Activated effector memory CD4-positive, alpha-beta T cell treated with Interleukin-2 at 50 U/mL for 16 hours (primary cell): ENCODE results near the gene PGRMC2.

Source experiments
- DNase-seq: peaks from one replicate; pipeline ENCODE4 v3.0.0-alpha.2; 2020

Gene PGRMC2

GRCh38 chr4:128287141-128287870, at the start of gene PGRMC2:
Gene PGRMC2 (minus strand): TSS chr4:128287813. CDS start chr4:128287790, 23 bp downstream.
- DNase-seq = no peak

GRCh38 chr4:128335541-128335940, 47.9 kb upstream of the PGRMC2 start:
- DNase-seq = no peak

- no peak for DNase-seq
These were observed 46.6 kb upstream of the PGRMC2 start for GRCh38 chr4:128334256-128334655.

GRCh38 chr4:128333309-128334018, 45.9 kb upstream of the PGRMC2 start:
- no peak for DNase-seq

GRCh38 chr4:128332081-128332480, 44.5 kb upstream of the PGRMC2 start:
- DNase-seq = no peak

GRCh38 chr4:128329638-128330037, 42.0 kb upstream of the PGRMC2 start:
- no peak for DNase-seq

GRCh38 chr4:128328106-128328505, 40.5 kb upstream of the PGRMC2 start:
- DNase-seq = no peak

GRCh38 chr4:128323401-128323800, 35.8 kb upstream of the PGRMC2 start:
- DNase-seq = no peak

GRCh38 chr4:128322986-128323385, 35.4 kb upstream of the PGRMC2 start:
- no peak for DNase-seq

GRCh38 chr4:128322311-128322710, 34.7 kb upstream of the PGRMC2 start:
- no peak for DNase-seq

- no peak for DNase-seq
These were observed 33.0 kb upstream of the PGRMC2 start for GRCh38 chr4:128320656-128321055.

GRCh38 chr4:128315756-128316520, 28.3 kb upstream of the PGRMC2 start:
- no peak for DNase-seq

- no peak for DNase-seq
These were observed 24.2 kb upstream of the PGRMC2 start for GRCh38 chr4:128311659-128312403.

- no peak for DNase-seq
These were observed 22.7 kb upstream of the PGRMC2 start for GRCh38 chr4:128310266-128310697.

GRCh38 chr4:128309585-128309984, 22.0 kb upstream of the PGRMC2 start:
- no peak for DNase-seq

GRCh38 chr4:128308986-128309385, 21.4 kb upstream of the PGRMC2 start:
- DNase-seq = no peak

GRCh38 chr4:128307123-128307571, 19.5 kb upstream of the PGRMC2 start:
- DNase-seq = no peak

- DNase-seq = no peak
These were observed 18.3 kb upstream of the PGRMC2 start for GRCh38 chr4:128305942-128306341.

- no peak for DNase-seq
These were observed 16.4 kb upstream of the PGRMC2 start for GRCh38 chr4:128303986-128304385.

GRCh38 chr4:128303405-128303785, 15.8 kb upstream of the PGRMC2 start:
- no peak for DNase-seq

- DNase-seq = no peak
These were observed 14.4 kb upstream of the PGRMC2 start for GRCh38 chr4:128301979-128302378.

- no peak for DNase-seq
These were observed 12.2 kb upstream of the PGRMC2 start for GRCh38 chr4:128299848-128300247.

GRCh38 chr4:128298852-128299251, 11.2 kb upstream of the PGRMC2 start:
- DNase-seq = no peak
